ENCODE results near the gene UGT2A3.

The UGT2A3 gene

DNA sequence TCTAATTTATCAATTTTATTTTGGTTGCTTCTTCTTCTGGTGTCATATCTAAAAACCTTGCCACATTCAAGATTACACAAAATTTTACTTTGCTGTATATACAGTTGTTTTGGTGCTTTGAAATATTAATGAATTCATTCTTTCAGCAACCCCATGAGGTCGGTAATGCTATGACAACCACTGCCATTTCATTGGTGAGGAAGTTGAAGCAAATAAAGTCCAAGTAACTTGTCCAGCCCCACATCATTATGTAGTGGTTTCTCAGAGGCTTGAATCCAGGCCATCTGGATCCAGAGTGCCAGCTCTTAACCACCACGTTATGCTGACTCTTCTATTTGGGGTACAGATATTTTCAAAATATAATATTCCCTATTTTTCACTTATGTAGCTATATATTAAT lies 42.2 kb downstream of the UGT2A3 start:
- no peak for FAIRE-seq

DNA sequence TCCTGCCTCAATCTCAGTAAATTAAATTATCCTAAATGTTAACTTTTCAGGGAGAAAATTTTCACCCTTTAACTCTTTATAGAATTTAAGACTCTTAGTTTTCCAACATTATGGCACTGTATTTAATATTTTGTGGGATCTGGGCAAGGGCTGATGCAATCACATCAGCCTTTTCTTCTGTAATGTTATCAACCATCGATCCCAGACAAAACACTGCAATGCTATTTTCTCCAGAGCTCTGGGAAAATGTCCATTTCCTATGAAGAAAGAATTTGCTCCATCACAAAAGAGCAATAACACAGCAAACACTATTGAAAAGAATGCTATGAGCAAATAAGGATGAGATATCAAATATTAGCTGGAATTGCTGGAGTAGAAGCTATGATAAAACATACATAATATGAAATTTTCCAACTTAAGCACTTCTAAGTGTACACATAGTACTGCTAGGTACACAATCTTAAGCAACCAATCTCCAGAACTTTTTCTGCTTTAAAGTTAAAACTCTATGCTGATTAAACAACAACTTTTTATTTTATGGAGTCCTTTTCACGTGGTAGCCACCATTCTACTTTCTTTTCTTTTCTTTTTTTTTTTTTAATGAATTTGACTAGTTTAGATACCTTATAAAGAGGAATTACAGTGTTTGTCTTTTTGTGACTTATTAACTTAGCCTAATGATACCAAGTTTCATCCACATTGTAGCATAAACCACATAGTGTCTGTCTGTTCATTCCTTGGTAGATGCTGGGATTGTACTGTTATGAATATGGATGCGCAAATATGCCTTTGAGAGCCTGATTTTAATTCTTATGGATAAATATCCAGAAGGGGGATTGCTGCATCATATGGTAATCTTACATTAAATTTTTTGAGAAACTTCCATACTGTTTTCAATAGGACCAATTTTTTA lies 43.6 kb downstream of the UGT2A3 start:
- FAIRE-seq: no peak

DNA sequence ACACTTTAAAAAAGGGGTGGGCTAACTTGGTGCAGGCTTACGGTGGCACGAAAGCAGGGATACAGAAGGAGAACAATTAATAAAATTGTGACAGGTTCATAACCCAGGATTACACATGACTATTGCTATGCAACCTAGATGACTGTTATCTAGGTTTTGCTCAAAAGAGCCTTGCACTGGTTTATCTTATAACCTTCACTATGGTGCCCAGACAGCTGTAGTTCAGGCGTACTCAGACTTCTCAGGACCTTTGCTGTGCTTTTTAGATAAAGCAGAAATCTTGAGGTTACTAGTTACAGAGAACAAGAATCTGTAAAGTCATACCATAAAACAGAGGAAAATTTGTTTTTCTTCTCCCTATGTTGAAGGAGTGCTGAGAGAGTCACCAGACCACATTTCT lies 44.4 kb downstream of the UGT2A3 start:
- FAIRE-seq: no peak

DNA sequence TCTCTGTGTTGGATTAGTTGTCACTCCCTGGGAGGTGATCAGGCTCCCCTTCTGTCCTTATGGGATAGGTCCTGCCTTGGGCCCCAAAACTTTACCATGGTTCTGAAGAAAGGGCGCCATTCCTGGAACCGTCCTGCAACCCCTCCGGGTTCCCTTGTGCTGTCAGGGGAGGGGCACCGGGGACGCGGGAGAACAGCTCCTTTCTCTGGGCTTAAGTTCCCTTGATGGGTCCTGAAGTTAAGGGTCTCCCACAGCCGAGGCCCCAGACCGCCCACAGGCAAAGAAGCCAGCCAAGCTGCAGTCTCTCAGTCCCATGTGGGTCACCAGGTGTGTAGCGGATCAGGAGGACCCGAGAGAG lies 44.8 kb downstream of the UGT2A3 start:
- no peak for FAIRE-seq

DNA sequence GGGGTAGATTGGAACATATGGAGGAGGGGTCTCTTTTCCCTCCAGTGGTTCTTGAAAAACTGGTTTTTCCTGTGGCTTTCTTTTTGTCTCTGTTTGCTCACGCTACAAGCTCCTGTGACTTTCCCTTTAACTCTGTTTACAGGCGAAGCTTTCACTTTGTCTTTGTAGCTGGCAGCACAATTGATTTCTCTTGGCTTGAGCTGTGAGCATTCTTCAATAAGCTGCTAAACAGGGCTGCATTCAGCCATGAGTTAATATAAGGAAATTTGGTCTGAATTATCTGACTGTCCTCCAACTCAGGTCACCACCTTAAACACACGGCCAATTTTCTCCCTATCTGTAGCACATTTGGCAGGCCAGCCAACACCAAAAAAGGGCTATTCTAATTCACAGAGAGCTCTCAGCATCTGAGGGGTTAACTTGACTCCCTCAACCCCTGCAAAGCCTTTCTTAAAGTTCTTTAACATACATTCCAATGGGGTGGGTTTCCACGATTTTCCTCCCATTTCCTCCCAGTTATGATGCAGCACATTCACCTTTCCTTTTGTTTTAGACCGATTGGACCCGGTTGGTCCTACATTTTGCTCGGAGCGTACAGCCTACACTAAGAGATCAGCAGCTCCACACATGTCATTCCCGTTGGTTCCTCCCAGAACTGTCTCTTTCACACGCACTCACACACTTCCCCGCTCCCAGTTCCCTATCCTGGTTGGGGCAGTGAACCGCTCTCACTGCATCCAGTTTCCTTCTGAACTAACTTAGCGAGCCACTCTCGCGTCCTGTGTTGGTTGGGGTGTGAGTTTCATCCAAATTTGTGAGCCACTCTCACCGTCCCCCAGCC lies 45.4 kb downstream of the UGT2A3 start:
- no peak for FAIRE-seq

DNA sequence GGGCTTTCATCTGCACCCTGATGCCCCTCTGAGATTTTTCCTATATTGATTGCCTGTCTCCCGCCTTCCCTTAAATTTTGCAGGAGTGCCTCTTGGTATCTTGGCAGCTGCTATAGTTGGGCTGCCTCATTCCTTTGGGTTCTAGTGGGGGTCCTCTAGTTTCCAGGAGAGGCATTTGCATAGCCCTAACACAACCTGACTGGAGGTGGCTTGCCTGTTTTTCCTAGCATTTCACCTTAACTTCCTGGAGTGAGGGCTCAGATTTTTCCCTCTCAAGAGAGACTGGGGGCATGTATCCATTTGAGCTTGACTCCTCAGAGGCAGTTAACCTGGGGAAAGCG lies 46.0 kb downstream of the UGT2A3 start:
- FAIRE-seq: no peak

DNA sequence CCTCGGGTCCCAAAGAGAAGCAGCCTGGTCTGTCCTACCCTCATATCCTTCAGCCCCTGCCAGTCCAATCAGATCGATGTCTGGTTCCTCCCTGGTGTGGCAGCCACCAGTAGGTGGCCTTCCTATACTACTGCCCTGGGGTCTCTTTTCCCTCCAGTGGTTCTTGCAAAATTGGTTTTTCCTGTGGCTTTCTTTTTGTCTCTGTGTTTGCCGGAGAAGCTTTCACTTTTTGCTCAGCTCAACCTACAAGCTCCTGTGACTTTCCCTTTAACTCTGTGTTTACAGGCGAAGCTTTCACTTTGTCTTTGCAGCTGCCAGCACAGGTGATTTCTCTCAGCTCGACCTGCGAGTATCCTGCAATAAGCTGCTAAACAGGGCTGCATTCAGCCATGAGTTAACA lies 46.8 kb downstream of the UGT2A3 start:
- no peak for FAIRE-seq

DNA sequence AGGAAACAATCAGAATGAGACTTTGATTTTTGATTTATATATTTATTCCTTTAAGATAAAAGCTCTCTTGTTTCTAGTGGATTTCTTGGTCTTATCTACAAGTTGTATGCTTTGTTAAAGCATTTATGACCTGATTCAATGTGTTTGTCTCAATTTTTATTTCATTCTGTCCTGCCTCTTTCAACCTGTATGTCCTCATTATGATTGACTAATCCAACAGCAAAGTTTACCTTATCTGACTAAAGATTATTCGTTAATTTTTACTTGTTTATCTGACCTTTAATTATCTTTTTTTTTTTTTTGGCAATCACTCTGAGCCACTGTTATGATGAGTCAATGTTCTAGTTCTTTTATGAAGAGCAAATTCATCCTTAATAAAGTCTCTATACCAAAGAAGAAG lies 54.9 kb downstream of the UGT2A3 start:
- no peak for FAIRE-seq

DNA sequence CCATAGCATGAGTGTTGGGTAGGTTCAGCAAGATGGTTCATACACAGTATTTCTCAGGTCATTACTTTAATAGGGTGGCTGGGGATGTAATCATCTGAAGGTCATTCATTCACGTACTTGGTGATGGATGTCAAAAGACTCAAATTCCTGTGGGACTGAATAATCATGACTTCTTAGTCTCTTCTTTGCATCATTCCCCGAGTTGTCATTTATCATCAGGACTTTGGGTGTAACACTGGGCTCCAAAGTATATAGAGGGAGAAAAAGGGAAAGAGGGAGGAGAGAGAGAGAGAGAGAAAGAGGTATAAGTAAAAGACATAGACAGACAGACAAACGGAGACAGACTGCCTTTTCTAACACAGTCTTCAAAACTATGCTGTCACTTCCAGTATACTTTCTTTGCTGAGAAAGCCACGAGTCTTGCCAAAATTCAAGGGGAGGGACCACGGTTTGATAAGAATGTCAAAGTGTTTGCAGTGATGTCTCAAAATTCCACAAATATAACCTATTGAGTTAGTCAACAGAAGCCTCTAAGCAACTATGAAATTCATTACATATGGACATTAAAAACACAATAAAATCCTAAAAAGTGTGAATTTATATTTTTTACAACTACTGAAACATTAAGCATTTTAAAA lies 55.9 kb downstream of the UGT2A3 start:
- no peak for FAIRE-seq

DNA sequence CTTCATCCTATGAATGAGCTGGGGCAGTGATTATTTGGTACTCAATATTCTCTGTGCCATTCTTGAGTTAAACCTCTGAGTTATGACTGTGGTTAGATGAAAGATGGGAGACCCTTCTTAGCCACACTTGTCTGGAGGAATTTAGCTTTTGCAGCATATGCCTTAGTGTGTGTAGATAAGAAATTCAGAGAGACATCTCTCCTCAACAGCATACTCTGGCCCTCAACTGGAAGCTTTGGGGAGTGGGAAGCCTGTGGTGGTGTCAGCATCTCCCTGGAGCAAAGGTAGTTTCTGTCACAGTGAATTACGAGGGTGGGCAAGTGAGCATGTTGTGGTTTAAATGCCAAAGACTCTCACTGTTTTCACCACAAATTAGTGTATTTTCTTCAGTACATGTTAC lies 58.7 kb downstream of the UGT2A3 start:
- FAIRE-seq: no peak

DNA sequence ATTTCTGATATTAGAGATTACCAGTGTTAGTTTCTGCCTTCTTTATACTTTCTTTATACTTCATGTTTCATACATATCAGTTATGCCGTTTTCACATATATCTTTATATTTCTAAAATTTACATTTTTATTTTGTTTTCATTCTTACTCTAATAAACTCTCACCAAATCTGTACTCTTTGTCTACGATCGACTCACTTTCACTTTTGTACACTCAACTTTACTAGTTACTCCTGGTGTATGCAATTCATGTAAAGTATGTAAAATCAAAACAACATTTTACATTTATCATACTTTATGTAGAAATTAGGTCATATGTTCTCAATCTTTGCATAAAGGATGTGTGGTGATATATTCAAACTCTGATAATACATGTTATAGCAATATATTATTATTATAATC lies 59.9 kb downstream of the UGT2A3 start:
- FAIRE-seq: no peak

DNA sequence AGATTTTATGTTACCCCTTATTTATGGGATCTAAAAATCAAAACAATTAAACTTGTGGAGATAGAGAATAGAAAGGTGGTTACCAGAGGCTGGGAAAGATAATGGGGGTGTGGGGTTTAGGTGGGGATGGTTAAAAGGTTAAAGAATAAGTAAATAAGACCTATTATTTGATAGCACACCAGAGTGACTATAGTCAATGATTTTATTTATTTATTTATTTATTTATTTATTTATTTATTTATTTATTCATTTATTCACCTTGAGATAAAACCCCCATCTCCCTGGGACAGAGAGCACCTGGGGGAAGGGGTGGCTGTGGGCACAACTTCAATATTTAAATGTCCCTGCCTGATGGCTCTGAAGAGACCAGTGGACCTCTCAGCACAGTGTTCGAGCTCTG lies 66.1 kb downstream of the UGT2A3 start:
- no peak for FAIRE-seq

DNA sequence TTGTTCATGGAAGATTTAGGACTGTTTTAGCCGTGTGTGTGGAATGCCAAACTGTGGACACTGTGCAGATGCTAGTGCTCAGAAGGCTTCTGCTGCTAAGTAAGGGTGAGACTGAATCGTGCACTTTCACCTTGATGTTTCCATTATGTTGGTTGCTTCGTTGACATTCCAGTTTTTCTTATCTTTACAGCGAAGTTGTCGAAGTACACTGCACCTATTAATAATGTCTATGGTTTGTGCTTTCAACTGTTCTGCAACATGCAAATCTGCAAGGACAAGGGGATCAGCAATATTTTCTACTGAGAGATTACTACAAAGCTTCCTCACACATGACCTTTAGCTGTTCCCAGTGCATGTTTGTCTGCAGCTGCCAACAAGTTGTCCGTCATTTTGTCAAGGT lies 67.7 kb downstream of the UGT2A3 start:
- no peak for FAIRE-seq
